MM.1S (cell line): ENCODE results near the gene BIVM.

Source experiments
- EZH2 ChIP-seq: fragments of 300-600 bp; sonication (generic); optimal IDR thresholded peaks from 2 replicates; pipeline ENCODE3; 2017; ENCODE audit warnings: low read depth, mild to moderate bottlenecking, antibody characterized with exemption, low read length, mixed read lengths
- EZH2phosphoT487 ChIP-seq: fragments of 300-600 bp; sonication (generic); IDR thresholded peaks from 2 replicates; pipeline ENCODE4 v1.6.1; 2018; ENCODE audit warnings: antibody characterized with exemption, low read length
- TF ChIP-seq, protein P1 (sequence below): fragments of 300-600 bp; sonication (generic); IDR thresholded peaks from 2 replicates; pipeline ENCODE4 v1.5.1; 2016; ENCODE audit warnings: antibody characterized with exemption, low read length, mixed read lengths

DNA sequence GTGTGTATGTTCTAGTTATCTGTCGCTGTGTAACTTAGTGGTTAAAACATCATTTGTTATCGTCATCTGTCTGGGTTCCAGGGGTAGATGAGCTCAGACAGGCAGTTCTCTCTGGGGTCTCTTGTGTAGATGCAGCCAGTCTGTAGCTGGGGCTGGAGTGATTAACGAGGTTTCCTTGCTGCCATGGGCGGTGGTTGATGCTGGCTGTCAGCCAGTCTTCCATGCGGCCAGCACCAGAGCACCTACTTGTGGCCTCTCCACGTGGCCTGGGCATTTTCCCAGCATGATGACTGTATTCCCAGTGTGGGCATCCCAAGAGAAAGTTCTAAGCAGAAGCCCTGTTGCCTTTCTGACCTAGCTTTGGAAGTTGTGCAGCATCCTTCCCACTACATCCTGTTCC is 57.6 kb downstream of the BIVM start:
- TF ChIP-seq, protein P1, sequence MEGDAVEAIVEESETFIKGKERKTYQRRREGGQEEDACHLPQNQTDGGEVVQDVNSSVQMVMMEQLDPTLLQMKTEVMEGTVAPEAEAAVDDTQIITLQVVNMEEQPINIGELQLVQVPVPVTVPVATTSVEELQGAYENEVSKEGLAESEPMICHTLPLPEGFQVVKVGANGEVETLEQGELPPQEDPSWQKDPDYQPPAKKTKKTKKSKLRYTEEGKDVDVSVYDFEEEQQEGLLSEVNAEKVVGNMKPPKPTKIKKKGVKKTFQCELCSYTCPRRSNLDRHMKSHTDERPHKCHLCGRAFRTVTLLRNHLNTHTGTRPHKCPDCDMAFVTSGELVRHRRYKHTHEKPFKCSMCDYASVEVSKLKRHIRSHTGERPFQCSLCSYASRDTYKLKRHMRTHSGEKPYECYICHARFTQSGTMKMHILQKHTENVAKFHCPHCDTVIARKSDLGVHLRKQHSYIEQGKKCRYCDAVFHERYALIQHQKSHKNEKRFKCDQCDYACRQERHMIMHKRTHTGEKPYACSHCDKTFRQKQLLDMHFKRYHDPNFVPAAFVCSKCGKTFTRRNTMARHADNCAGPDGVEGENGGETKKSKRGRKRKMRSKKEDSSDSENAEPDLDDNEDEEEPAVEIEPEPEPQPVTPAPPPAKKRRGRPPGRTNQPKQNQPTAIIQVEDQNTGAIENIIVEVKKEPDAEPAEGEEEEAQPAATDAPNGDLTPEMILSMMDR = no peak
- no peak for TF ChIP-seq EZH2
- TF ChIP-seq EZH2phosphoT487 = no peak
